ENCODE results near the gene ANXA8.
"Not testable (repeated sequence)": the region's sequence is repeated elsewhere in the genome, so short reads cannot be mapped to it uniquely, and the experiment has no call there.

The ANXA8 gene

GRCh38 chr10:47483923-47484322 lies at the start of gene ANXA8:
ANXA8 (minus strand) TSS chr10:47484115; CDS start chr10:47483933, 182 bp downstream.
- H3K4me3 ChIP-seq (replicated peaks; ENCODE audit: low read depth, low read length); DNase-seq (ENCODE audit: extremely low read depth, low read depth): not testable (repeated sequence)

DNA sequence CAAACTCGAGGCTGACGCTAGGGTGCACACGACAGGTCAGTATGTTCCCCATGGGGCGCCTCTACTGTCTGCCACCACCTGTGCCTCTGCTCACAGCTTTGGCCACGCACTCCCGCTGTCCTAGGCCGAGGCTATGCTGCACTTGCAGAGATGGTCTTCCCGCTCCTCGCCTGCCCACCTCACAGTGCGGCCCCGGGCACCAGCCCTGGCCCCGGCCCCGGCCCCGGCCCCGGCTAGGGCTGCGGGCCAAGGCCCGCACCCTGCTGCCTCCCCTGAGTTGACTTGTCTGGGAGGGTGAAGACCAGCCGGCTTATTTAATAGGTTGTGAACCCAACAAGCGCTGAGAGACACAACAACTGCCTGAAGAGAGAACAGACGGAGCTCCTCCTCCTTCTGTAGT lies 39.6 kb upstream of the ANXA8 start, which contains the start of gene AGAP9:
Gene AGAP9, minus strand, starts transcription at position 164 of the 400 bp plus-strand sequence. Its CDS starts 112 bp downstream, at position 52.
- not testable (repeated sequence) for DNase-seq (ENCODE audit: extremely low read depth, low read depth)

GRCh38 chr10:47502313-47502712 lies 18.4 kb upstream of the ANXA8 start:
- DNase-seq (ENCODE audit: extremely low read depth, low read depth); H3K4me3 ChIP-seq (replicated peaks; ENCODE audit: low read depth, low read length): not testable (repeated sequence)

More for the DNA sequence above, 39.6 kb upstream of the ANXA8 start, which contains the start of gene AGAP9:
- not testable (repeated sequence) for H3K4me3 ChIP-seq (replicated peaks; ENCODE audit: low read depth, low read length)

DNA sequence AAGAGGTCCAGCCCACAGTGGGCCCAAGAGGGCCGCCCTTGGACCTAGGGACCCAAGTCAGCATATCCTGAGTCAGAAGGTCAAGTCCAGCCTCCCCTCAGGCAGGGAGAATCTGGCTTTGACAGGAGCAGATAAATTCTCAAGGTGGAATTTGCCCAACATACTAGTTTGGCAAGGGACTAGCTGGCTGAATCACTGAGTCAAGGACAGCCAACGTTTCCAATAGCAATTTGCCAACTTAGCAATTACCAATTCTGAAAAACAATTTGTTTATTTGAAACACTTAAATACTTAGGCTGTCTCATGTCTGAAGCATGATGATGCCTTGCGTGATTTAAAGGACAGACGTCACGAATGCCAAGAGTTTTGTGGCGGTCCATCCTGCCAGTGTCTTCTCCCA lies 10.3 kb upstream of the ANXA8 start:
- not testable (repeated sequence) for H3K4me3 ChIP-seq (replicated peaks; ENCODE audit: low read depth, low read length); DNase-seq (ENCODE audit: extremely low read depth, low read depth)

- not testable (repeated sequence) for H3K4me3 ChIP-seq (replicated peaks; ENCODE audit: low read depth, low read length)
Measured at GRCh38 chr10:47491600-47491999, 7.7 kb upstream of the ANXA8 start, which contains the start of gene FAM25G. FAM25G (minus strand) TSS chr10:47491700; CDS start chr10:47491674, 26 bp downstream.

GRCh38 chr10:47489630-47490029 lies 5.7 kb upstream of the ANXA8 start:
- not testable (repeated sequence) for H3K4me3 ChIP-seq (replicated peaks; ENCODE audit: low read depth, low read length); DNase-seq (ENCODE audit: extremely low read depth, low read depth)

More at GRCh38 chr10:47491600-47491999, 7.7 kb upstream of the ANXA8 start, which contains the start of gene FAM25G:
- not testable (repeated sequence) for DNase-seq (ENCODE audit: extremely low read depth, low read depth)

GRCh38 chr10:47485943-47486342 lies 2.0 kb upstream of the ANXA8 start:
- not testable (repeated sequence) for H3K4me3 ChIP-seq (replicated peaks; ENCODE audit: low read depth, low read length)
- peak; percentile 0 for DNase-seq (ENCODE audit: extremely low read depth, low read depth)

DNA sequence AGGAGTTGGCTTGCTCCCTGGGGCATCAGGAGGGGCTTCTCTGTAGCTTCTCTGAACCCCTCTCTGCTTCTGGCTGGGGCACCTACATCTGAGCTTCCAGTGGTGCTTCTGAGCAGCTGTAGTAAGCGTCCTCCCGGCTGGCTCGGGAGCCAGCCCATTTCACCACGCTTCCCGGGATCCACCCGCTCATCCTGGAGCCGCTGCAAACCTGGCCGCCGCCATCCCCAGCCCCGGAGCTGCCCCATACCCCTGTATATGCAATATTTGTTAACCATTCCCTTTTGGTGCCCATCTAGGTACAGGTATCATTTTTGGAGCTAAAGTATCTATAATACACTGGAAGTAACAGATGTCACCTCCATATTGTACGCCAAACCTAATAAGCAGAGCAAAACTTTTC lies 871 bp upstream of the ANXA8 start:
- DNase-seq (ENCODE audit: extremely low read depth, low read depth); H3K4me3 ChIP-seq (replicated peaks; ENCODE audit: low read depth, low read length): not testable (repeated sequence)

DNA sequence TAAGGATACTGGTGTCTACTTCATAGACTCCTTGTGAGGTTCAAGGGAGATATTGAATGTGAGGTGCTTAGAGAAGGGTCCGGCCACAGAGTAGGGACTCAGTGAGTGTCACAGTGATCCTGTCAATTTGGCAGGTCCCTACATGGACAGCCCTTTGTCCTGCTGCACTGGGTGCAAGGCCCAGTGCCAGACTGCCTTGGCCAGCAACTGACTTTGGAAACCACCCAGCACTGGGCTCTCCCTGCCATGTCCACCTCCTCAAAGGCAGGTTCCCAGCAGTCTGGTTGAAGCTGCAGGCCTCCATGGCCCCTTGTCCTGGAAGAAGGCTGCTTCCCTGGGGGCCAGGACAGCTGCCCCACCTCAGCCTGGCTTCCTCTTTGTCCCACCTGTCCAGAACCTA lies 1.5 kb downstream of the ANXA8 start:
- not testable (repeated sequence) for DNase-seq (ENCODE audit: extremely low read depth, low read depth); H3K4me3 ChIP-seq (replicated peaks; ENCODE audit: low read depth, low read length)

- not testable (repeated sequence) for DNase-seq (ENCODE audit: extremely low read depth, low read depth); H3K4me3 ChIP-seq (replicated peaks; ENCODE audit: low read depth, low read length)
Measured at GRCh38 chr10:47481768-47482181, 2.1 kb downstream of the ANXA8 start.

GRCh38 chr10:47481182-47481766 lies 2.6 kb downstream of the ANXA8 start:
- not testable (repeated sequence) for DNase-seq (ENCODE audit: extremely low read depth, low read depth); H3K4me3 ChIP-seq (replicated peaks; ENCODE audit: low read depth, low read length)

- not testable (repeated sequence) for DNase-seq (ENCODE audit: extremely low read depth, low read depth); H3K4me3 ChIP-seq (replicated peaks; ENCODE audit: low read depth, low read length)
Measured at GRCh38 chr10:47480133-47480532, 3.8 kb downstream of the ANXA8 start.

DNA sequence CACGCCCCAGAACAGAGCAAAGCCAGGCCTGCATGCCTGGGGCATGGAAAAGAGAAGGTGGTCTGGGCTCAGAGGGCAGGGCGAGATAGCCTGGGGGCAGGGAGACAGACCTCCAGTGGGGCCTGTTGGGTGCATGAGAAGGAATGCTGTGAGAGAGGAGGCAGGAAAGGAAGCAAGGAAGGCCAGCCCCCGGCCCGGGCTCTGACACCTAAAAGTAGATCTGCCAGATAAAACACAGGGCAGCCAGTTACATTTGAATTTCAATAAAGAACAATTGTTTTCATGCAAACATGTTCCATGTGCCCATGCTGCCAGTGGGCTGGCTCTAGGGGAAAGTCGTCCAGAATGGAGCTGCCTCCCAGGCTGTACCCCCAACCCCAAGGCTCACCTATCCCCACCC lies 5.8 kb downstream of the ANXA8 start:
- not testable (repeated sequence) for DNase-seq (ENCODE audit: extremely low read depth, low read depth); H3K4me3 ChIP-seq (replicated peaks; ENCODE audit: low read depth, low read length)

DNA sequence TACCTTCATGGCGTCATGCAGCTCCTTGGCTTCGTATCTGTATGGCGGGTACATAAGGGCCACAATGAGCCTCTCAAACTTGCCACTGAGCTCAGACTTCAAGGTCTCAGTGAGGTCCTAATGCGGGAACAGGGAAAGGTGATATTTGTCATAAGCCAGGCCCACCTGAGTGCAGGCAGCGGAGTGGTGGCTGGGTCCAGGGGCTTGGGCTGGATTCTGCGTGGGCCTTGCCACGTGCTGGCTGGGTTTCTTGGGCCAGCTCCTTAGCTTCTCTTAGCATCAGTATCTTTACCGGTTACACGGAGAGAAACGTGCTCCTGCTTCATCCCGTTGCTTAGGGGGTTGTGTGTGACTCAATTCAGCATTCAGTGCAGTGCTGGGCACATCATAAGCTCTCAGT lies 6.8 kb downstream of the ANXA8 start:
- not testable (repeated sequence) for DNase-seq (ENCODE audit: extremely low read depth, low read depth); H3K4me3 ChIP-seq (replicated peaks; ENCODE audit: low read depth, low read length)

DNA sequence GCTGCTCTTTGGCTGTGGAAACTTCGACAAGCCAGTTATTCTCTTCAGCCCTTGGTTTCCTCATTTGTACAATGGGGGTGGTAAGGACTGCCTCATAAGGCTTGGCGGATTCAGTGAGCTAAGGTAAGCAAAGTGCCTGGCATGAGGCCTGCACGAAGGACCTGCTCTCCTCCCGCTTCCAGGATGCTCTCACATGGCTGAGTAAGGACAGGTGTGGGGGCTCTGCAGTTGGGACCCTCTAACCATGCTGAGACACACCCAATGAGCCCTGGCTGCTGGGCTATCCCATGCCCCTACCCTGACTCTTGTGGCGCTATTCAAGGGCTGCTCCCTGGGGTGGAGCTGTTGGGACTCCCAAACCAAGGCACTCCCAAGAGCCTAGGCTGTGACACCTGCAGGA lies 8.8 kb downstream of the ANXA8 start:
- not testable (repeated sequence) for DNase-seq (ENCODE audit: extremely low read depth, low read depth); H3K4me3 ChIP-seq (replicated peaks; ENCODE audit: low read depth, low read length)

- H3K4me3 ChIP-seq (replicated peaks; ENCODE audit: low read depth, low read length); DNase-seq (ENCODE audit: extremely low read depth, low read depth): not testable (repeated sequence)
Measured at GRCh38 chr10:47473516-47473915, 10.4 kb downstream of the ANXA8 start.

GRCh38 chr10:47472647-47473046 lies 11.3 kb downstream of the ANXA8 start:
- H3K4me3 ChIP-seq (replicated peaks; ENCODE audit: low read depth, low read length); DNase-seq (ENCODE audit: extremely low read depth, low read depth): not testable (repeated sequence)

DNA sequence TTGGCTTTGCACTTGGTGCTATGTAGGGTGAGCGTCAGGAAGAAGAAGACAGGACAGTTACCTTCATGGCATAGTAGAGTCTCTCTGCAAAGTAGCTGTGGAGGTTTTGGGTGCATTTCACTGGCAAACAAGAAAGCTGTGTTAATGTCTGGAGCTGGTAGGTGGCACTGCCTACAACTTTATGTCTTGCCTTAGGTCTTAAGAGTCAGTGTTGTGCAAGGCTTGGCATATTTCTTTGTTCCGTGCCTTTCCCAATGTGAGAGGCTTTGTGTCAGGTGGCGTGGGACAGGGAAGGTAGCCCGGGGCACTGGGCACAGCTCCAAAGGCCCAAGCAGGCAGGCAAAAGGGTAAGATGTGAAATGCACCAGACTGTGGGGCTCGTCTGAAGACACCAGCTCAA lies 11.8 kb downstream of the ANXA8 start:
- H3K4me3 ChIP-seq (replicated peaks; ENCODE audit: low read depth, low read length); DNase-seq (ENCODE audit: extremely low read depth, low read depth): not testable (repeated sequence)

DNA sequence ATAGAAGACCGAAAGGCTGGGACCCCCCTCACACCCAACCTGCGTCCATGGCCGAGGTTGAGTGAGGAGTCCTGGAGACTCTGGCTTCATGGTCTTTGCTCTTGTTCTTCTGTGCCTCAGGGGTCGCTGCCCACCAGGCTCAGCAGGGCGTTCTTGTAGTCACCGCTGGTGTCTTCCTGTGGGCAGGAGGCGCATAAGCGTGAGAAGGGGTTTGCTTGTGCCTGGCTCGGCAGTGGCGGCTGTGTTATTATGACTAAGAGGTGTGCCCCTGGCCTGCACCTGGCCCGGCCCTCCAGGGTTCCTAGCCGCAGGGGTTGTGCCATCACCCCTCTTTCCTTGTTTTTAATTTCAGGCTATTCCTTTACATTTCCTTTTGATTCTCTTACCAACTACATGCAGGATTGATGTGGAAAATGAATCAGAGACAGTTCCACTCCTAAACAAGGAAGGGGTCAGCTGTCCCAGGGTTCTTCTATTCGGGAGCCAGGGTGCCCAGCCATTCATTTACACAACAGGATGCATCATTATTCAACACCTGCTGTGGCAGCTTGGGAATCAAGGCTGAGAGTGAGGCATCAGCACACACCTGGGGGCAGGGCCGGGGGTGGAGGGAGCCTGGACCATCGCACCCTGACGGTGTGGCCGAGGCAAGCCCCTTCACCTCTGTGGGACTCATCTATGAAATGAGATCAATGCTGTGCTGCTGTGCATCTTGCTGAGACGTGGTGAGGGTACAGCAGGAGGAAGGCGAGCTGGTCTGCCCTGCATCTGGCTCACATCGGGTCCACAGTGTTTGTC lies 15.0 kb downstream of the ANXA8 start:
- H3K4me3 ChIP-seq (replicated peaks; ENCODE audit: low read depth, low read length); DNase-seq (ENCODE audit: extremely low read depth, low read depth): not testable (repeated sequence)

Data from HFF-Myc (cell line).